ENCODE measurements around the gene HOXD12.

The HOXD12 gene

DNA sequence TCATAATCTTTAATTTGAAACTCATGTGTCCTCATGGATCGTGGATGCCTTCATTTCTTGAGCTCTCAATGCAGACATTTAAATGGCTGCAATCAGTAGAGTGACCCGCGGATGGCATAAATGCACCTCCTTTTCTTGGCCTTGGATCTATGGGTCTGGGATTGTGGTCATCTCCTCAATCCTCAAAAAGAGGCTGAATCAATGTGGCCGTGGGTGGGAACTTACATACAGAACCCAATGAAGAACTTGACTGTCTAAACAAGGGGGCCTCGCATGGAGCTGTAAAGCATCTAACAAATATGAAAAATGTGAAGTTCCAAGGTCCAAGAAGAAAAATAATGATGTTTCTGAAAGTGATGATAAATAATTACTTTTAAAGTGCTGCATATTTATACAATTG, 4.2 kb upstream of the HOXD12 start:
- no peak overlapping the region for H3K4me3 Mint-ChIP-seq
- H3K4me1 Mint-ChIP-seq (ENCODE audit: low read depth) = peaks cover 37% of the 10 kb centered on the region
- no peaks in the 10 kb centered on the region for H3K9me3 Mint-ChIP-seq
- H3K27me3 Mint-ChIP-seq = peaks cover 87% of the 10 kb centered on the region
- peaks cover 4% of the 10 kb centered on the region for H3K36me3 Mint-ChIP-seq (ENCODE audit: low read depth)
- H3K27ac Mint-ChIP-seq = no peak overlapping the region

DNA sequence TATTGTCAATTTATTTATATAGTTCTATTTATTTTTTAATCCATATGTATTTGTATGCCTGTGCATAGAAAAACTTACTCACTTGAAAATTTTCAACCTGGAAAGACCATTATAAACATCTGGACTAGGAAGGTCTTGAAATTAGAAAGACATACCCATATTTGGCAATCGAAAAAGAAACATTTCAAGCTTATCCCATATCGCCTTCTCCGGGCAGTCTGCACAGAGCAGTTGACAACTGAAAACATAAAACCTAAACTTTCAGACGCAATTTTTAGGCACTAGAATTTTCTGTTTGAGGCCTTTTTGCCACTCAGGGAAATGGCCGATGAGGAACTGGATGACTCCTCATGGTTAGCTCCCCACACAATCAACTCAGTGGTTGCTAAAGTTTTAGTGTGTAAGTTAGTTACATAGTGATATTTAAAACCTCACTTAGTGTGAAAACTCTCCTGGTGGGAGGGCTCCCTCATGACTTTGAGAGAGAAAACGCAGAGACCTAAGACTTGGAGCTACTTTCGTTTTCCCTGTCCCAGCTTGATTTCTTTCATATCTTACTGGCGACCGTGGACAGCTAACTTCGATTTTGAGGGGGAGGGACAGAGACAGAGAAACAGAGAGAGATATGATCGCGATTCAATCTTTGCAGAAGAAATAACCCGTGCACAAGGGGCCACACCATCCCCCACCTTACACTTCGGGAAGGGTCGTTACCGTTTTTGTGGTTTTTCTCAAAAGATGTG, 3.2 kb upstream of the HOXD12 start:
- Mint-ChIP-seq H3K36me3 (ENCODE audit: low read depth) (peaks cover 4% of the 10 kb centered on the region), H3K27ac (no peak overlapping the region), H3K27me3 (peaks cover 87% of the 10 kb centered on the region), H3K9me3 (no peaks in the 10 kb centered on the region), H3K4me3 (peak overlapping the region; percentile 74), H3K4me1 (ENCODE audit: low read depth) (peaks cover 37% of the 10 kb centered on the region)

GRCh38 chr2:176096986-176097819, 2.4 kb upstream of the HOXD12 start:
- Mint-ChIP-seq H3K27me3 (peaks cover 87% of the 10 kb centered on the region), H3K4me1 (ENCODE audit: low read depth) (peaks cover 29% of the 10 kb centered on the region), H3K4me3 (peak overlapping the region; percentile 74), H3K9me3 (no peaks in the 10 kb centered on the region), H3K27ac (no peak overlapping the region), H3K36me3 (ENCODE audit: low read depth) (peaks cover 4% of the 10 kb centered on the region)

DNA sequence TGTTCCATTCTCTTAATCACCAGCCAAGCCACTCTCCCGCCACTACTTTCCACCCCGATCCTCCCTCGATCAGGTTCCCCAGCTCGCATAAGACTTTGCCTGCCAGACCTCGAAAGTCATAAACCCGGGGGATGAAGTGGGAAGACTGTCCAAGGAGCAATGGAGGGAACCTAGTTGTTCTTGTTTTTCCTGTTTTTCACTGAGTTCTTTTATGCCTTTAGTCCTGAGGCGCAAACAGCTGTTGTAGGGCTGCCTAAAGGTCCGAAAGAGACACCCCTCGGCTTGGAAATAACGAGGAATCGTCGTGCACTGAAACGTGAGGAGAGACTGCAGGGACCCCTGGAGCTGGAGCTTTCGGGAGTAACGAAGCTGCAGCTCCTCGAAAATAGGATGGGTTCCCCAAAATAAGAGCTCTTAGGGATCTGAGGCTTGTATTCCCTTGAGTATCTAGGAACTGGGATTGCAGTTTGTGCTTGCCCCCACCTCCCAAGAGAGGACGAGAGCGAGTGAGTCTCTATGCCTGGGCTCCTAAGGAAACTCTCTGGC, 1.7 kb upstream of the HOXD12 start:
- H3K27me3 Mint-ChIP-seq = peaks cover 93% of the 10 kb centered on the region
- H3K4me1 Mint-ChIP-seq (ENCODE audit: low read depth) = peaks cover 28% of the 10 kb centered on the region
- no peak overlapping the region for H3K27ac Mint-ChIP-seq
- H3K9me3 Mint-ChIP-seq = no peaks in the 10 kb centered on the region
- H3K36me3 Mint-ChIP-seq (ENCODE audit: low read depth) = peaks cover 4% of the 10 kb centered on the region
- peak overlapping the region; percentile 74 for H3K4me3 Mint-ChIP-seq

GRCh38 chr2:176098366-176099158, 1.0 kb upstream of the HOXD12 start:
- peaks cover 4% of the 10 kb centered on the region for H3K36me3 Mint-ChIP-seq (ENCODE audit: low read depth)
- peaks cover 94% of the 10 kb centered on the region for H3K27me3 Mint-ChIP-seq
- peak overlapping the region; percentile 20 for H3K4me3 Mint-ChIP-seq
- no peak overlapping the region for H3K27ac Mint-ChIP-seq
- no peaks in the 10 kb centered on the region for H3K9me3 Mint-ChIP-seq
- peaks cover 23% of the 10 kb centered on the region for H3K4me1 Mint-ChIP-seq (ENCODE audit: low read depth)

GRCh38 chr2:176099159-176099727, 352 bp upstream of the HOXD12 start:
- peaks cover 21% of the 10 kb centered on the region for H3K4me1 Mint-ChIP-seq (ENCODE audit: low read depth)
- H3K9me3 Mint-ChIP-seq = no peaks in the 10 kb centered on the region
- peak overlapping the region; percentile 20 for H3K4me3 Mint-ChIP-seq
- H3K27ac Mint-ChIP-seq = no peak overlapping the region
- H3K36me3 Mint-ChIP-seq (ENCODE audit: low read depth) = no peaks in the 10 kb centered on the region
- peaks cover 94% of the 10 kb centered on the region for H3K27me3 Mint-ChIP-seq

DNA sequence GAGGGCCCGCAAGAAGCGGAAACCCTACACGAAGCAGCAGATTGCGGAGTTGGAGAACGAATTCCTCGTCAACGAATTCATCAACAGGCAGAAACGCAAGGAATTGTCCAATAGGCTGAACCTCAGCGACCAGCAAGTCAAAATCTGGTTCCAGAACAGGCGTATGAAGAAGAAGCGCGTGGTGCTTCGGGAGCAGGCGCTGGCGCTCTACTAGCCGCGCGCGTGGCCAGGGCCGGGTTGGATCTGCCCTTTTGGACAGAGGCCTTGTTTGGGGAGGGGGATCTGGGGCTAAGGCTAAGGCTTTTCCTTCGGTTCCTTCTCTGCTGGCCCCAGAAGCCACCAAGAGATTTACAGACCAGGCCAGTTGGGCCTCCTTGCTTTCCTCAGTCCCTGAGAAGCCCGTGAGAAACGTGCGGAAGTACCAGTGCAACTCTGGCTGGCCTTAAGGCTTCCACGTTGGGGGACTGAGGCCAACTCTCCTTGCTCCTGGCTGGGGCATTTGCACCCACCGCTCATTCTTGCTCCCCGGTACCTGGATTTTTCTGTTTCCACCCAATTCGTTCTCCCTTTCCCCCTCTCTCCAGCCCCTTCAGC, 1.0 kb downstream of the HOXD12 start:
- no peaks in the 10 kb centered on the region for H3K9me3 Mint-ChIP-seq
- H3K27me3 Mint-ChIP-seq = peaks cover 94% of the 10 kb centered on the region
- H3K4me1 Mint-ChIP-seq (ENCODE audit: low read depth) = peaks cover 24% of the 10 kb centered on the region
- H3K27ac Mint-ChIP-seq = no peak overlapping the region
- no peaks in the 10 kb centered on the region for H3K36me3 Mint-ChIP-seq (ENCODE audit: low read depth)
- H3K4me3 Mint-ChIP-seq = no peak overlapping the region

DNA sequence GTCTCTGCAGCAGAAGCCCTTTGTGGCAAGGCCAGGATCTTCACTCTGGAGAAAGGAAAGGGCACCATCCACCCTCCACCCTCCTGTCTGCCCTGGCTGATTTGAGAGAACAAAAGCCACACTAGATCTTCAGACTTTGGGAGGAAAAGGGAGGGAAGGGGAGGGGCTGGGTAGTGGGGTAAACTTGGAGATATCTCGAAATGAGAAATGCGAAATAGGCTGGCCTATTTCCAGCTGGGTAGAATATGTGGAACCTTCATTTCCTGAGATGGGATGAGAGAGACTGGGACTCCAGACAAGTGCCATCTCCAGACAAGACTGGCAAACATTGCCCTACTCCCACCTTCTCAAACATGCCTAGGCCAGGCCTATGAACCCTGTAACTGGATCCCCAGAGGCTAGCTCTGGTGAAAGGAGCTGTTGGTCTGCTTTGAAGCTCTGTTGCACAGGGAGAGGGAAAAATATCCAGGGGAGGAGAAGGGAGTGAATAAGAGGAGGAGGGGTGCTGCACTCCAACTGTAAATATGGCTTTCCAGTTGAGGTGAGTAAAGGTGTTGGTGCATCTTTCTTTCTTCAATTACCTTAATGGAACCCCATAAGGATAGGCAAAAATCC, 1.7 kb downstream of the HOXD12 start:
- no peaks in the 10 kb centered on the region for H3K36me3 Mint-ChIP-seq (ENCODE audit: low read depth)
- H3K27me3 Mint-ChIP-seq = peaks cover 94% of the 10 kb centered on the region
- no peak overlapping the region for H3K27ac Mint-ChIP-seq
- no peak overlapping the region for H3K4me3 Mint-ChIP-seq
- peaks cover 29% of the 10 kb centered on the region for H3K4me1 Mint-ChIP-seq (ENCODE audit: low read depth)
- no peaks in the 10 kb centered on the region for H3K9me3 Mint-ChIP-seq

DNA sequence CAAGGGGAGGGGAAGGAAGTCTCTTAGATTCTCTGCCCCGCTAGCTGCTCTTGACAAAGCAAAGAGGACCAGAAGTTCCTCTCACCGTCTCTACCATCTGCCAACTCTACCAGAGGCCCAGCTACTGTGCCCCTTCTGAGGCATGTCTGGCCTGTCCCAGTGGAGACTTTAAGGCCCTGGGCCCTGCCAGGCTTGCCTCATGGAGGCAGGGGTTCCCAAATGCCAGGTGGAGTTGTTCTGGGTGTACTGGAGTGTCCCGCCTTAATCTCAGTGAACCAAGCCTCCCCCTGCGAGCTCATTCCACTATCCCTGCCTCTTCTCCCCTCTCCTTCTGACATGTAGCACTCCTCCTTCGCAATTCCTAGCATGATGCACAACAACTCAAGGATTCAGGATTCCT, 2.2 kb downstream of the HOXD12 start:
- Mint-ChIP-seq H3K36me3 (ENCODE audit: low read depth) (no peaks in the 10 kb centered on the region), H3K27ac (no peak overlapping the region), H3K9me3 (no peaks in the 10 kb centered on the region), H3K4me3 (no peak overlapping the region), H3K4me1 (ENCODE audit: low read depth) (peaks cover 27% of the 10 kb centered on the region), H3K27me3 (peaks cover 92% of the 10 kb centered on the region)

GRCh38 chr2:176102309-176102866, 2.8 kb downstream of the HOXD12 start:
- Mint-ChIP-seq H3K4me1 (ENCODE audit: low read depth) (peaks cover 26% of the 10 kb centered on the region), H3K4me3 (no peak overlapping the region), H3K27me3 (peaks cover 90% of the 10 kb centered on the region), H3K9me3 (no peaks in the 10 kb centered on the region), H3K36me3 (ENCODE audit: low read depth) (no peaks in the 10 kb centered on the region), H3K27ac (no peak overlapping the region)

GRCh38 chr2:176103194-176103593, 3.6 kb downstream of the HOXD12 start:
- Mint-ChIP-seq H3K4me1 (ENCODE audit: low read depth) (peaks cover 18% of the 10 kb centered on the region), H3K27ac (no peak overlapping the region), H3K36me3 (ENCODE audit: low read depth) (no peaks in the 10 kb centered on the region), H3K9me3 (no peaks in the 10 kb centered on the region), H3K4me3 (no peak overlapping the region), H3K27me3 (peaks cover 83% of the 10 kb centered on the region)

GRCh38 chr2:176103742-176104315, 4.2 kb downstream of the HOXD12 start:
- Mint-ChIP-seq H3K36me3 (ENCODE audit: low read depth) (peaks cover 1% of the 10 kb centered on the region), H3K27me3 (peaks cover 86% of the 10 kb centered on the region), H3K4me3 (no peak overlapping the region), H3K9me3 (no peaks in the 10 kb centered on the region), H3K4me1 (ENCODE audit: low read depth) (peaks cover 23% of the 10 kb centered on the region), H3K27ac (no peak overlapping the region)

DNA sequence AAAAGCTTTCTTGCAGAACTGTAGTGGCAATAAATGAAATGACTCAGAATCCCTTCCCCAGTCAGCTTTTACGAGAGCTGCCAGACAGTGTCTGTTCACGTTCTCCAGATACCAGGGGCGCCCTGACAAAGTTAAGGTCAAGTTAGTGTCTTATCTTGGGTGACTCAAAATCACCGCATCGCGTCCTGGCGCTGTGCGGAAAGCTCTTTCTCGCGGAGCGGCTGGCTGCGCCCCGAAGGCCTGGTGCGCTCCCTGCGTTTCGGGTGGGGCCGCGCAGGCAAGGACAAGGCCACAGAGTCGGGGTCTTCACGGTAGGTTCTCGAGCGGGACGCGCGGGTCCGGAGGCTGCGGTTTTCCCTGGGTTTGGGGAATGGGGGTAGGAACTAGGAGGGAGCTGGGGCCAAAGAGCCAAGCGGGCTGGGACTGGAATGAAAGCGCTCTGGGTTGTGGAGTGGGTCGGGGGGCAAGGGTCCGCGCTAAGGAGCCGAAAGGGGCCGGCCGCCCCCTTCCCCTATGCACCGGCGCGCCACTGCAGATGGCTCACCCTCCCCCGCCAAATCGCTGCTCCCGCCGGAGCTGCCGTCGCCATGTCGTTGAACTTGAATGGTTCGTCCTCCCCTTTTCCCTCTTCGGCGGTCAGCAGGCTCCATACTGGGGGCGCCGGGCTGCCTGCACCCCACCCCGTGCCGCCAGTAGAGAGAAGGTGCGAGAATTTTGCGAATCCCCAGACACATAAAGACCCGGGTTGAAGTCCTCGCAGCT, 4.9 kb downstream of the HOXD12 start:
- peaks cover 86% of the 10 kb centered on the region for H3K27me3 Mint-ChIP-seq
- no peak overlapping the region for H3K27ac Mint-ChIP-seq
- peaks cover 30% of the 10 kb centered on the region for H3K4me1 Mint-ChIP-seq (ENCODE audit: low read depth)
- peaks cover 3% of the 10 kb centered on the region for H3K9me3 Mint-ChIP-seq
- no peak overlapping the region for H3K4me3 Mint-ChIP-seq
- H3K36me3 Mint-ChIP-seq (ENCODE audit: low read depth) = peaks cover 8% of the 10 kb centered on the region
